ENCODE measurements around the gene GAS1.

GAS1 gene

DNA sequence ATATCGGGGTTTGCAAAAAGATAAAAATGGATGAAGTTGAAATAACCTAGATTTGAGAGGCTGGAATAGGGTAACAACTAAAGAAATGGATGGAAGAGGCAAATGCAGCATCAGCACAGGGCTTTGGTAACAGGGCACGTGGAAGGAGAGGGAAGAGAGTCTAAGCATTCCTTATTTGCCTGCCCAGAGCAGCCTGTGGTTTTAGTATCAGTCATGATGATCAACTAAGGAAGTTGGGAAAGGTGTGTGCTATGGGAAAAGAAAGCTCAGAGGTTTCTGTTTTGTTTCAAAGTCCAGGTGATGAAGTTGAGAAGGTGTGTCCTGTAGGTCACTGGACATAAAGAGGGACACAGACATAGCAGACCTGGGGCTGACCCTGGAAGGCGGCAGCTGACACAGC, 28.8 kb downstream of the GAS1 start:
- DNase-seq = no peak

DNA sequence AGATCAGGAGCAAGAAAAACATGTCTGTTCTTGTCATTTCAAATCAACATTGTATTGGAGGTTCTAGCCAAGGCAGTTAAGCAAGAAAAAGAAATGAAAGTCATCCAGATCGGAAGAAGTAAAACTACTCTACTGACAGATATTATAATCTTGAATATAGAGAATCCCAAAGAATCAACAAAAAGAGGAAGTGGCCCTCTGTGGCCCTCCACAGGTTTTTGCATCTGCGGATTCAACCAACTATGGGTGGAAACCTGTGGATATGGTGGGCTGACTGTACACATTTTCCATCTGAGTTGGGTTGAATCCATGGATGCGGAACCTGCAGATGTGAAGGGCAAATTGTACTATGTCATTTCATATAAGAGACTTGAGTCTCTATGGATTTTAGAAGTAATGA, 35.1 kb downstream of the GAS1 start:
- DNase-seq = no peak

DNA sequence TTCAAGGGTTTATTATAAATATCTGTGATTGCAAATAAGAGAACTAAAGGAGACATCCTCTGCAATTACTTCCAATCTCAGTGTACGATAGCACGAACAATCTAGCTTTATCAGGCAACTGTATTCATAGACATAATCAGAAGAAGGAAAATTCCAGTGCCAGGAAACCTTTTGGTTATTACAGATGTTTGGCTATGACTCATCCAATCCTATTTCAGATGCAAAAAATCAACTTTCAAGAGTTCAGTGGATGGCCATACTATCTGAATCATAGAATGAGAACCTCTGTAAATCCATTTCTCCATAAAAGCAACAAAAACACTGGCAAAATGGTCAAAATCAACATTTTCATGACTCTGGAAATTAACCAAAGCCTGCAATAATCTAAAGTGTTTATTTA, 37.9 kb downstream of the GAS1 start:
- no peak for DNase-seq

- DNase-seq = no peak
These were observed 39.0 kb downstream of the GAS1 start for GRCh38 chr9:86908261-86908660.

- no peak for DNase-seq
These were observed 40.0 kb downstream of the GAS1 start for GRCh38 chr9:86907346-86907745.

GRCh38 chr9:86903734-86904085, 43.6 kb downstream of the GAS1 start:
- DNase-seq = no peak

DNA sequence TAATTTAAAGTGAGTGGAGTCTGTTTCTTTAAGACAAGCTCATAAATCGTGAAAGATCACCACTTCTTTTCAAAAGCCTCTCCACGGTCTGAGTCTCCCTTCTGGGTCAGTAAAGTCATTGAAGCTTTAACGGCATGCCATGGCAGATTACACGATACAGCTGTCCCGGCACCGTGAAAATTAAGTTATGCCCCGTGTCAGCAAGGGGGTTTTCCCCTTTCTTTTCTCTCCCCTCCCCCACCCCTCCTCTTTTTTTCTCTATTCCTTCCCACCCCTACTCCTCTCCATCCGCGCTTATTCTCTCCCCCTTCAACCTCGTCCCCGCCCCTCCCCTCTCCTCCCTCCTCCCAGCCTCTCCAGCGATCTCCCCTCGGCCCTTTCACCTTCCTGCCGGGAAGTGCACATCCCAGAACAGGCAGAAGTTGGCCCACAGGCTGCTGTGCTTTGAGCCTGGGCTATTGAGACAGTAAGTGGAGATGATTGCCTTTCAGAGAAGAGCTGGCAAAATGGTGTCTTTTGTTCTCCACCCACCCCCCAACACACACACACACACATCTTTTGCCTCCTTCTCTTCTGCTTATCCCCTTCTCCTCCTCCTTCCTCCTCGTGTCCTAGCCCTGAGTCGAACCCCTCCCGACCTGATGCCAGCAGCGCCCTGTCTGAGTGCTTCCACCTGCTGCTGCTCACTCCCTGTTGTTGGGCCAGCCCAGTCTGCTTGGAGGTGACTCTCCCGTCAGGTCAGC, 44.1 kb downstream of the GAS1 start:
- no peak for DNase-seq

- no peak for DNase-seq
These were observed 44.7 kb downstream of the GAS1 start for GRCh38 chr9:86902586-86902985.

GRCh38 chr9:86902176-86902575, 45.1 kb downstream of the GAS1 start:
- DNase-seq = no peak

DNA sequence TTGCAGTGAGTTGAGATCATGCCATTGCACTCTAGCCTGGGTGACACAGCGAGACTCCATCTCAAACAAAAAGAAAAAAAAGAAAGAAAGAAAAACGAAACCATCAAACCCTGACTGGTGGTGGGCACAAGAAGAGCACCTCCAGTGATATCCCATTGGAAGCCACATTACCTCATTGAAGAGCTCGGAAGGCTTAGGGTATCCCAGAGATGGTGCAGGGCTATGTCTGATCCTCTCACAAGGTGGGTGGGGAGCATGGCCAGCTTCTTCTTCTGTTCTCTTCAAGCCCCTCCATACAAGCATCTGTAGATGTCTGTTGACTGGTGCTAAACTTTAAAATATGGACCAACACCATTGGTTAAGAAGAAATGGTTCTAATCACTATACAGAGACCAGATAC, 45.8 kb downstream of the GAS1 start:
- DNase-seq = no peak
